GM23248 (cell line): Measurements from ENCODE around the gene CNIH2. TPM values are rescaled to one million over a fixed set of nuclear protein-coding genes. Genes with fewer than 3 reads are reported as not detected.
A peak's percentile ranks its signal among the peaks of the same experiment; 100 is the strongest.

Source experiments
- DNase-seq: peaks from one replicate; pipeline ENCODE4 v3.0.0-alpha.2; 2015
- H2AFZ ChIP-seq: fragments of 200-600 bp; sonication (generic); 2 replicates; pipeline ENCODE4 v1.6.1; 2016; ENCODE audit warnings: antibody characterized with exemption
- H3F3A ChIP-seq: fragments of 200-600 bp; sonication (generic); 2 replicates; pipeline ENCODE4 v1.6.1; 2016; ENCODE audit warnings: mild to moderate bottlenecking, antibody characterized with exemption, mixed run types; ENCODE audit not compliant: insufficient read depth
- H3K27ac ChIP-seq: fragments of 200-600 bp; sonication (generic); 2 replicates; pipeline ENCODE4 v1.5.1; 2016; ENCODE audit warnings: mild to moderate bottlenecking
- H3K27me3 ChIP-seq: fragments of 200-600 bp; sonication (generic); replicated peaks from 2 replicates; pipeline ENCODE4 v1.6.1; 2016; ENCODE audit warnings: mild to moderate bottlenecking; ENCODE audit not compliant: insufficient read depth
- H3K36me3 ChIP-seq: fragments of 200-600 bp; sonication (generic); 2 replicates; pipeline ENCODE4 v1.6.1; 2016; ENCODE audit warnings: low read depth, mild to moderate bottlenecking
- H3K4me1 ChIP-seq: fragments of 200-600 bp; sonication (generic); 2 replicates; pipeline ENCODE4 v1.6.1; 2016; ENCODE audit warnings: mild to moderate bottlenecking; ENCODE audit not compliant: insufficient read depth
- H3K4me2 ChIP-seq: fragments of 200-600 bp; sonication (generic); one replicate; pipeline ENCODE4 v1.6.1; 2016; ENCODE audit warnings: mild to moderate bottlenecking; ENCODE audit not compliant: unreplicated experiment
- H3K4me3 ChIP-seq: fragments of 200-600 bp; sonication (generic); 2 replicates; pipeline ENCODE4 v1.5.1; 2016; ENCODE audit warnings: mild to moderate bottlenecking
- H3K79me2 ChIP-seq: fragments of 200-600 bp; sonication (generic); 2 replicates; pipeline ENCODE4 v1.6.1; 2016; ENCODE audit warnings: mild to moderate bottlenecking; ENCODE audit not compliant: insufficient read depth
- H3K9ac ChIP-seq: fragments of 200-600 bp; sonication (generic); 2 replicates; pipeline ENCODE4 v1.6.1; 2016; ENCODE audit warnings: mild to moderate bottlenecking
- H3K9me2 ChIP-seq: fragments of 200-600 bp; sonication (generic); 2 replicates; pipeline ENCODE4 v1.6.1; 2016; ENCODE audit warnings: mixed run types, mild to moderate bottlenecking, moderate library complexity; ENCODE audit not compliant: insufficient read depth
- H3K9me3 ChIP-seq: fragments of 200-600 bp; sonication (generic); one replicate; pipeline ENCODE4 v1.6.1; 2017; ENCODE audit warnings: low read depth
- H4K20me1 ChIP-seq: fragments of 200-600 bp; sonication (generic); 2 replicates; pipeline ENCODE4 v1.6.0; 2016; ENCODE audit not compliant: insufficient read depth
- EZH2 ChIP-seq: fragments of 200-600 bp; sonication (generic); IDR thresholded peaks from 2 replicates; pipeline ENCODE4 v1.6.1; 2018; ENCODE audit warnings: antibody characterized with exemption, mild to moderate bottlenecking; ENCODE audit not compliant: insufficient read depth, poor library complexity, severe bottlenecking
- EZH2phosphoT487 ChIP-seq: fragments of 200-600 bp; sonication (generic); IDR thresholded peaks from 2 replicates; pipeline ENCODE4 v1.6.1; 2018; ENCODE audit warnings: antibody characterized with exemption, moderate library complexity, mild to moderate bottlenecking, low read depth; ENCODE audit not compliant: insufficient read depth
- WGBS, 2 experiments: methylation state at CpG; one replicate each; pipeline ENCODE4 v1.1.6; 2015 to 2017; ENCODE audit warnings: low lambda C conversion rate in 2 of 2, low coverage in 1 of 2; ENCODE audit errors: missing lambda C conversion rate in 2 of 2; 5-methylcytosine and 5-hydroxymethylcytosine counted together
- in situ Hi-C: fragments of 300-500 bp; cut with MboI; formaldehyde crosslinking; loops from 2 replicates; pipeline ENCODE4 v1.15.0; 2020
- polyA plus RNA-seq: library from polyadenylated mRNA; unstranded; fragments of >200 nt; fragmentation: Nextera tagmentation; extraction: Ambion mirVana; gene quantifications from 2 replicates; pipeline ENCODE4 v1.2.1, GENCODE V29; 2016
- total RNA-seq: library from RNA; depleted of rRNA; stranded (reverse); fragments of >200 nt; shearing (Covaris generic); gene quantifications from 2 replicates; pipeline ENCODE4 v1.2.3, GENCODE V29; 2014

Gene CNIH2
- total and polyA plus RNA-seq, 2 experiments from 2014 or later = 0.50 to 1.4 TPM

- Histone ChIP-seq H3K9me3 (no peaks in the 10 kb centered on the region), H3K27ac (no peak overlapping the region), H3F3A (no peaks in the 10 kb centered on the region), H3K4me1 (no peaks in the 10 kb centered on the region), H3K9ac (no peak overlapping the region), H3K4me3 (no peak overlapping the region), H3K79me2 (peaks cover 12% of the 10 kb centered on the region), H2AFZ (no peak overlapping the region), H3K27me3 (no peaks in the 10 kb centered on the region), H3K36me3 (peaks cover 10% of the 10 kb centered on the region; the same call in 1 of the 2 replicates), H3K9me2 (no peaks in the 10 kb centered on the region), H3K4me2 (no peak overlapping the region), H4K20me1 (no peaks in the 10 kb centered on the region)
- in situ Hi-C loops = no loop called here
- no peak for DNase-seq
- 90 to 94% methylated on average over 10 of the region's 10 CpGs for WGBS, 2 experiments
- no peak for TF ChIP-seq EZH2phosphoT487
- TF ChIP-seq EZH2 = no peak
Measured at GRCh38 chr11:66263785-66264184, 14.2 kb upstream of the CNIH2 start.

GRCh38 chr11:66264383-66264782 is 13.6 kb upstream of the CNIH2 start:
- H3K9me2 ChIP-seq = no peaks in the 10 kb centered on the region
- no peaks in the 10 kb centered on the region for H3K9me3 ChIP-seq
- H3K36me3 ChIP-seq = peaks cover 5% of the 10 kb centered on the region; the same call in 1 of the 2 replicates
- no peak overlapping the region for H2AFZ ChIP-seq
- no peak overlapping the region for H3K9ac ChIP-seq
- H4K20me1 ChIP-seq = no peaks in the 10 kb centered on the region
- peaks cover 12% of the 10 kb centered on the region for H3K79me2 ChIP-seq
- WGBS, 2 experiments = 78 to 80% methylated on average over 8 of the region's 8 CpGs
- no peak for TF ChIP-seq EZH2phosphoT487
- no peak for TF ChIP-seq EZH2
- no peak for DNase-seq
- H3K27me3 ChIP-seq = no peaks in the 10 kb centered on the region
- no peak overlapping the region for H3K4me3 ChIP-seq
- no peak overlapping the region for H3K27ac ChIP-seq
- no peak overlapping the region for H3K4me2 ChIP-seq
- no peaks in the 10 kb centered on the region for H3F3A ChIP-seq
- in situ Hi-C loops = no loop called here
- H3K4me1 ChIP-seq = 0 out of 2 replicates have a peak, but pooled peaks cover under 1% of the 10 kb centered on the region

- Histone ChIP-seq H3K4me3 (no peak overlapping the region), H2AFZ (no peak overlapping the region), H3F3A (no peaks in the 10 kb centered on the region), H3K27ac (no peak overlapping the region), H3K4me2 (no peak overlapping the region), H3K27me3 (no peaks in the 10 kb centered on the region), H3K4me1 (0 out of 2 replicates have a peak, but pooled peaks cover 5% of the 10 kb centered on the region), H3K36me3 (0 out of 2 replicates have a peak, but pooled peaks cover 3% of the 10 kb centered on the region), H3K9me3 (no peaks in the 10 kb centered on the region), H4K20me1 (no peaks in the 10 kb centered on the region), H3K79me2 (peaks cover 13% of the 10 kb centered on the region), H3K9ac (no peak overlapping the region), H3K9me2 (no peaks in the 10 kb centered on the region)
- in situ Hi-C loops = no loop called here
- WGBS, 2 experiments = 66 to 76% methylated on average over 11 of the region's 12 CpGs
- TF ChIP-seq EZH2phosphoT487 (no peak), EZH2 (no peak)
- DNase-seq = peak; percentile 25
Measured at GRCh38 chr11:66264914-66265313, 13.1 kb upstream of the CNIH2 start.

GRCh38 chr11:66265531-66266377 is 12.2 kb upstream of the CNIH2 start:
- no peaks in the 10 kb centered on the region for H3K36me3 ChIP-seq
- H3K9ac ChIP-seq = no peak overlapping the region
- 93 to 97% methylated on average over 17 to 25 of the region's 26 CpGs for WGBS, 2 experiments
- no peaks in the 10 kb centered on the region for H3K9me2 ChIP-seq
- H3F3A ChIP-seq = no peaks in the 10 kb centered on the region
- peaks cover 21% of the 10 kb centered on the region for H3K79me2 ChIP-seq
- in situ Hi-C loops = no loop called here
- H2AFZ ChIP-seq = no peak overlapping the region
- DNase-seq = no peak
- no peak overlapping the region for H3K4me3 ChIP-seq
- no peak overlapping the region for H3K27ac ChIP-seq
- 0 out of 2 replicates have a peak, but pooled peaks cover 5% of the 10 kb centered on the region for H4K20me1 ChIP-seq
- H3K4me1 ChIP-seq = 0 out of 2 replicates have a peak, but pooled peaks cover 7% of the 10 kb centered on the region
- TF ChIP-seq EZH2phosphoT487 (no peak), EZH2 (no peak)
- no peaks in the 10 kb centered on the region for H3K9me3 ChIP-seq
- H3K27me3 ChIP-seq = no peaks in the 10 kb centered on the region
- H3K4me2 ChIP-seq = no peak overlapping the region
